NCI-H748 (cell line): ENCODE measurements around the gene DHRSX.

Experiments used
- DNase-seq: peaks from one replicate; lab custom pipeline; 2025; ENCODE audit not compliant: unreplicated experiment; lab: John Stamatoyannopoulos, UW

DHRSX gene

DNA sequence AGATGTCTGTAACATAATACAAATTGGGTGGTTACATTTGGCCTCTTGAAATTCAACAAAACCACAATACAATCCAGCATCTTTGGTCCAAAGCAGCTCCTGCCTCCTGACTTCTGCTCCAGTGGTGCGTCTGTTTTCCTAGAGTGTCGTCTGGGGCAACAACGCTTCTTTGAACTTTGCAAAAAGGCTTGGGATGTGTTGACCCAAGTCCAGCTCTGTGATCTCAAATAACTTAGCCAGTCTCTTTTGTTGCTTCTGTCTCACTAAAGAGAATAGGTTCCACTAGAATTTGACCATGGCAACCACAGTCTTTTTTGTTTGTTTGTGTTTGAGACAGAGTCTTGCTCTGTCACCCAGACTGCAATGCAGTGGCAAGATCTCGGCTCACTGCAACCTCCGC, 324.0 kb downstream of the DHRSX start:
- DNase-seq: no peak

GRCh38 chrX:2176274-2176673, 324.5 kb downstream of the DHRSX start:
- DNase-seq: no peak

DNA sequence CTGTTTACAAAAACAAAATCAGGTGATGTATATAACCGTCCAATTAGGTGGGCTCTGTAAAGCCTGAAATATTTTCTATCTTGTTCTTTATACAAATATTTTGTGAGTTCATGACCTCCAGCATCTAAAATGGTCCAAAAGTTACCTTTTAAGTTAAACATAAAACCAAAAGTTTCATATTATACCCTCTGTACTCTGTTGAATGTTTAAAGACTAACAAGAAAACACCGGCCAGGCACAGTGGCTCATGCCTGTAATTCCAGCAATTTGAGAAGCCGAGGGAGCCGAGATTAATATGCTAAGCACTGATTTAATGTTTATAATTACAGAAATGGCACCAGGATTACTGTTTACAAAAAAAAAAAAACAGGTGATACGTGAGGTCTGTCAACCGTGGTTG, 328.4 kb downstream of the DHRSX start:
- no peak for DNase-seq
